ENCODE results near the gene B3GAT1. TPM values are rescaled to one million over a fixed set of nuclear protein-coding genes. Genes with fewer than 3 reads are reported as not detected.

Gene B3GAT1
- total and polyA plus RNA-seq, 12 donors: 0.09 to 10.3 (median 2.1) TPM; not detected in 1

DNA sequence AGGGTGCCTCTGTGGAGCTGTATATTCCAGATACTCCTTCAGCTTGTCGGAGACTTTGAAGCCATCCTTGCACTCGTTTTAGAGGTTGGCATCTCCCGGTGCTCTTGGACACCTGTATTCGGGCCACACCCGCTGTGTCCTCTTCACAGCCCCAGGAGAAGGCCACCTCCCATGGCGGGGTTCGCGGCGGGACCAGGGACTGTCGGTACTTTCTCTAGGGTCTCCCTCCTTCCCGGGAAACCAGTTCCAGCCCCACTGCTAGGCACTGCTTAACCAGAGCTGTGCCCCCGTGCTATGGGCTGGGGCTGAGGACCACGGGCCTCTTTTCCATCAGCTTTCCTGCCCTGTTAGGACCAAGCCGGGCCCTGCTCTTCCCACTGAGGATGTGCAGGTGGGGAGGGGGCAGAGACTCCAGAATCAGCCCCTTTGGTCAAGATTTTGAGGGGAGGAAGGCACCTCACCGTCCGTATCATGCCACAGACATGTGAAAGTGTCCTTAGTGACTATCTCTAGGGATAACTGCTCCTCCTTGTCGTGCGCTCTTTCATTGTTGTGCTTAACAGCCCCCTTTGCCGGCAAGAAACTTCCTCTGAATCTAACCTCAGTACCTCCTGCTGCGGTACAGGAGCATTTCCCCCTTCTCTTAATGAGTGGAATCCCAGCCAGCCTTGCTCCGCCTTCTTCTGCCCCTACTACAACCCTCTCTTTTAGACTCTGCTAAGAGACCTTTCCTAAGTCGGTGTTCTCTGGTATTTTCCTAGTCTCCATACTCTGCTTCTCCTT is 1.2 kb upstream of the B3GAT1 start:
- Histone ChIP-seq H3K27ac (peak overlapping the region in 1 of 5 donors; percentile 54), H3K4me1 (replicated peaks in 1 of 2) (no peaks in the 10 kb centered on the region), H3K9me3 (replicated peaks in 1 of 3) (no peaks in the 10 kb centered on the region), H3K4me3 (no peak overlapping the region), H3K36me3 (replicated peaks in 1 of 2) (no peaks in the 10 kb centered on the region), H3K27me3 (peaks cover 18% of the 10 kb centered on the region)
- 9 to 22% (median 12%) methylated on average over 6 to 22 of the region's 22 CpGs for WGBS, 4 donors
- no peak for DNase-seq
- TF ChIP-seq, protein P1, sequence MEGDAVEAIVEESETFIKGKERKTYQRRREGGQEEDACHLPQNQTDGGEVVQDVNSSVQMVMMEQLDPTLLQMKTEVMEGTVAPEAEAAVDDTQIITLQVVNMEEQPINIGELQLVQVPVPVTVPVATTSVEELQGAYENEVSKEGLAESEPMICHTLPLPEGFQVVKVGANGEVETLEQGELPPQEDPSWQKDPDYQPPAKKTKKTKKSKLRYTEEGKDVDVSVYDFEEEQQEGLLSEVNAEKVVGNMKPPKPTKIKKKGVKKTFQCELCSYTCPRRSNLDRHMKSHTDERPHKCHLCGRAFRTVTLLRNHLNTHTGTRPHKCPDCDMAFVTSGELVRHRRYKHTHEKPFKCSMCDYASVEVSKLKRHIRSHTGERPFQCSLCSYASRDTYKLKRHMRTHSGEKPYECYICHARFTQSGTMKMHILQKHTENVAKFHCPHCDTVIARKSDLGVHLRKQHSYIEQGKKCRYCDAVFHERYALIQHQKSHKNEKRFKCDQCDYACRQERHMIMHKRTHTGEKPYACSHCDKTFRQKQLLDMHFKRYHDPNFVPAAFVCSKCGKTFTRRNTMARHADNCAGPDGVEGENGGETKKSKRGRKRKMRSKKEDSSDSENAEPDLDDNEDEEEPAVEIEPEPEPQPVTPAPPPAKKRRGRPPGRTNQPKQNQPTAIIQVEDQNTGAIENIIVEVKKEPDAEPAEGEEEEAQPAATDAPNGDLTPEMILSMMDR (IDR thresholded peaks at IDR 0.05): no peak
- TF ChIP-seq POLR2A (IDR thresholded peaks at IDR 0.05): no peak
- intact Hi-C loops (cut with DNase I): no loop called here

DNA sequence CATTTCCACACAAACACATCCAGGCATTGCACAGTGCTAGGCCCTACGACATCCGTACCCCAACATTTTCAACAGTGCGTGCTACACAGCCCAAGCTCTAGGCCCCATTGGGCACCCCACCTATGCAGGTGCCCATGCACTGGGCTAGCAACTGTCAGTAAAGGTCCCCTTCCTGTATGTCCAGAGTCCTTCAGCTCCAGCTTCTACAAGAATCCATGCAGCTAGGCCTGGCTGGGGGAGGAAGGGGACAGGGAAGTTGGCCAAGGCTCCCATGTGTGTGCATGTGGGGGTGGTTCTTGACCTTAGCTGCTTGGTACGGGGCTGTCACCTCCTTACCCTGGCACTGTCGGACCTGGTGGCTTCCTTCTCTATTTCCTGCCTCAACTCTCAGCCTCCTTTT is 1.3 kb downstream of the B3GAT1 start:
- Histone ChIP-seq H3K4me3 (no peak overlapping the region), H3K9me3 (replicated peaks in 1 of 3) (no peaks in the 10 kb centered on the region), H3K27ac (no peak overlapping the region), H3K4me1 (replicated peaks in 1 of 2) (no peaks in the 10 kb centered on the region), H3K36me3 (replicated peaks in 1 of 2) (no peaks in the 10 kb centered on the region), H3K27me3 (peaks cover 18% of the 10 kb centered on the region)
- intact Hi-C loops (cut with DNase I): no loop called here
- WGBS, 4 donors: 45 to 71% (median 68%) methylated on average over 5 of the region's 5 CpGs
- TF ChIP-seq, protein P1 (IDR thresholded peaks at IDR 0.05): no peak
- no peak for TF ChIP-seq POLR2A (IDR thresholded peaks at IDR 0.05)
- DNase-seq: no peak

DNA sequence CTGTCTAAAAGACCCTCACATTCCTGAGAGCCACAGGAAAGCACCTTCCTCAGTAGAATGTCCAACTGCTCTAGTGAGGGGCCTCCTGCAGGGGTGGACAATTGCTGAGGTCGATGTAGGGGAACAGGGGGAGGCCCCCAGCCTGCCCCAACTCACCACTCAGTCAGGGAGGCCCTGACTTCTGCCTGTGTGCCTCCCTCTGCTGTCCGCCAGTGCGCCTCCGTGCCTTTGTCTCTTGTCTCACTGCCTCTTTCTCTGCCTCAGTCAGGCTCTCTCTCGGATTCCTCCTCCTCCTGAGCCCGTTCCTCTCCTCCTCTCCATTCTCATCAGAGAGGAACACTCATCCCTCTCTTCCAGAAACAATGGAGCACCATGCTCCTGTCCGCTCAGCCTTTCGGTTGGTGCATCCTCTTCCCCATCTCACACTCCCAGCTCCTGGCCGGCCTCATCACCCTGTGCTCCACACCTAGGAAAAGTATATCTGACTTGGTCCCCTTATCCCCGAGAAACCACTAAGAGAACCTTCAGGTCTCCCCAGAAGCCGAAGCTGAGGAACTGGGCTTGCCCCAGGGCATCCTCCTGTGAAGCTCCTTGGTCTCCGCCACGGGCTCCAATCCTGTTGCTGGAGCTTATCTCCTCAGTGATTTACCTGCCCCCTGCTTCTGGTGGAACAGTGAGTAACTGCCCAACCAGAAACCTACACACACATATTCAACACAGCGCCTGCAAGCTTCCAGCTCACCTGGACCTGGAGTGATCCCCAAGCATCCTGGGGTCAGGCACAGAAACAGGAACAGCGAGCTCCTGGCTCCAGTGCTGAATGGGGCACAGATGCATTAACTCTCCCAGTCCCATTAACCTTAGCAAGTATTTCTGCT is 2.3 kb downstream of the B3GAT1 start:
- no peak overlapping the region for H3K27ac ChIP-seq
- intact Hi-C loops (cut with DNase I): no loop called here
- 69 to 81% (median 73%) methylated on average over 13 to 15 of the region's 15 CpGs for WGBS, 4 donors
- no peak for DNase-seq
- no peaks in the 10 kb centered on the region for H3K9me3 ChIP-seq (replicated peaks in 1 of 3)
- TF ChIP-seq, protein P1 (IDR thresholded peaks at IDR 0.05): no peak
- TF ChIP-seq POLR2A (IDR thresholded peaks at IDR 0.05): no peak
- H3K4me3 ChIP-seq: no peak overlapping the region
- H3K4me1 ChIP-seq (replicated peaks in 1 of 2): no peaks in the 10 kb centered on the region
- H3K27me3 ChIP-seq: peaks cover 18% of the 10 kb centered on the region
- H3K36me3 ChIP-seq (replicated peaks in 1 of 2): no peaks in the 10 kb centered on the region

DNA sequence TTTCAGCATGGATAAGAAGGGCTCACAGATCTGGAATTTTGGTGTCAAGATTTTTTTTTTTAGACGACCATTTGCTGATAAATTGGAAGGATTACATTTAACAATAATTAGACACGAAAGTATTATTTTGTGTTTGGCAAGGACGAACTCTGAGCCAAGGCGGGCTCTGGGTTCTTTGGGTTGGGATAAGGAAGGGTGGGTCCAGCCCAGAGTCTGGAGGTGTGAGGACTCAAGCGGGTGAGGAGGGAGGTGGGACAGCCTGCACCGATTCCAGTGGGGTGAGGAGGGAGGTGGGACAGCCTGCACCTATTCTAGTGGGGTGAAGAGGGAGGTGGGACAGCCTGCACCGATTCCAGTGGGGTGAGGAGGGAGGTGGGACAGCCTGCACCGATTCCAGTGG is 4.1 kb downstream of the B3GAT1 start:
- WGBS, 4 donors: 48 to 65% (median 61%) methylated on average over 5 to 8 of the region's 8 CpGs
- DNase-seq: no peak
- H3K4me1 ChIP-seq (replicated peaks in 1 of 2): no peaks in the 10 kb centered on the region
- no peak overlapping the region for H3K27ac ChIP-seq
- no peaks in the 10 kb centered on the region for H3K36me3 ChIP-seq (replicated peaks in 1 of 2)
- H3K9me3 ChIP-seq (replicated peaks in 1 of 3): no peaks in the 10 kb centered on the region
- H3K27me3 ChIP-seq: peaks cover 18% of the 10 kb centered on the region
- intact Hi-C loops (cut with DNase I): no loop called here
- TF ChIP-seq POLR2A (IDR thresholded peaks at IDR 0.05): no peak
- TF ChIP-seq, protein P1 (IDR thresholded peaks at IDR 0.05): no peak
- no peak overlapping the region for H3K4me3 ChIP-seq

All from adrenal gland (tissue), 12 donors.